ENCODE results near the gene CSNK1E.

The CSNK1E gene

DNA sequence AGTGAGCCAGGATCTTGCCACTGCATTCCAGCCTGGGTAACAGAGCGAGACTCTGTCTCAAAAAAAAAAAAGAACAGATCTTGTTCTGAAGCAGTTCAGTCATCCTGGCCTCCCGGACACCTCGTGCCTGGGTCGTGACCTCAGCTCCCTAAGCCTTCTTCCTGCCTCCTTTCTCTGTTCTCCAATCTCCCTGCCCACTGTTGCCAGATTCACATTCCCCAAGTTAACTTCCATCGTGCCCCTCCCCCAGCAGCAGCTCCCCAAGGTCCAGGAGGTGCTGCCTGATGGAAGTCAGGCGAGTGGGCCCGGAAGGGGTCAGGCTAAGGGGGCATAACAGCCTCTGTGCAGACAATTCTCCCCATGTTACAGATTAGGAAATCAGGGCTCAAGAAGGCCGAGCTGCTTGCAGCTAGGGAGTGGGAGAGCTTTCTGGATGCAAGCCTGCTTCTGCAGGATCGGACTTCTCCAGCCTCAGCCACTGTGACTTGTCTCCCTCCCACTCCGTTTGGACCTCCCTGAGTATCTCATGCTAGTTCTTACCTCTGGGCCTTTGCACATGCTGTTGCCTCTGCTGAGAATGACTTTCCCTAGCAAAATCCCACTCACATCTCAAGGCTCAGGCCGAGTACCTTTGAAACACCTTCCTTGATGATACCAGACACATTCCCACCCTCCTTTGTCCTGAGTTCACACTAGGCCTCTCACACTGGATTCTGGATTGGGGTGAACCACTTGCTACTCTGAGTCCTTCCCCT is 30.1 kb downstream of the CSNK1E start:
- in situ Hi-C loops (cut with HindIII; ENCODE audit: low sequenced_read_pairs): no loop called here

DNA sequence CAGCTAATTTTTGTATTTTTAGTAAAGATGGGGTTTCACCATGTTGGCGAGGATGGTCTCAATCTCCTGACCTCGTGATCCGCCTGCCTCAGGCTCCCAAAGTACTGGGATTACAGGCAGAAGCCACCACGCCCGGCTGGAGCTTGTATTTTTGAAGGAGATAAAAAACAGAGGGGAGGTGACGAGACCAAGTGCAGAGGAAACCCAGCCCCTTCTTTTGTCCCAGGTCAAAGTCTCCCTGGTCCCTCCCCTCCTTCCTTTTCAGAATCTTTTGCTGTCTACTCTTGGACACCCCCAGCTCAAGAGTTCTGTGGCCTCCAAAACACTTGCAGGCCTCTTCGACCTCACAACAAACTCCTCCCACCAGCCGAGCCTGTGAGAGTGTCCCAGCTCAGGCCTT is 32.2 kb downstream of the CSNK1E start:
- in situ Hi-C loops (cut with HindIII; ENCODE audit: low sequenced_read_pairs): no loop called here

DNA sequence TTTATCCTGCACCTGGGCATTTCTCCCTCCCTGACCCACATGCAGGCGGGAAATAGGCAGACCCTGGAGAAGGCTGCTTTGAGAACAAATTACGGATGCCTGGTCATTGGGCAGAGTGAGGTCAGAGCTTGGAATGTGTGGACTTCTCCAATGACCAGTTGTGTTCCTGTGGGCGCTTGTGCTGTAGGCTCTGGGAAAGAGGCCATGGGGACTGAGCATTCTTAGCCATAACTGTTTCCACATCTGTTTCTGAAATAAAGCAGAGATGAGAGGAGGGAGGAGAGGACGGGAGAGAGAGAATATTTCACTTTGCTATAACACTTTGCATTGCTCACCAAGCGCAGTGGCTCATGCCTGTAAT is 33.2 kb downstream of the CSNK1E start:
- in situ Hi-C loops (cut with HindIII; ENCODE audit: low sequenced_read_pairs): no loop called here

DNA sequence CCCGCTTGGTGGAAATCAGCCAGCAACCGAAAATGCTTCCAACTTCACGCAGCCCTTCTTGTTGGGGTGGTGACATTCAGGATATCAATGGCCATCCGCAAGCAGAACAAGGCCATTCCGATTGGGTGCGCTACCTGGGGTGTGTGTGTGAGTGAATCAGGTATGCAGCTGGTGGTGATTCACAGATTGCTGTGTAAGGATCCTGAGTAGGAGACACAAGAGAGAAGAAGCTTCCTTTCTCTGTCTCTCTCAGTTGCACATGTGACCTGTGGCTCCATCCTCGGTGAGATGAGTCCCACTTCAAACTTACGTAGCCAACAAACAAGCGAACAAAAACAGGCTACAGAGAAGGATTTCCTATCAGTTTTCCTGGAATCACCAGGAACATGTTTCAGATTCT is 34.8 kb downstream of the CSNK1E start:
- in situ Hi-C loops (cut with HindIII; ENCODE audit: low sequenced_read_pairs): no loop called here

DNA sequence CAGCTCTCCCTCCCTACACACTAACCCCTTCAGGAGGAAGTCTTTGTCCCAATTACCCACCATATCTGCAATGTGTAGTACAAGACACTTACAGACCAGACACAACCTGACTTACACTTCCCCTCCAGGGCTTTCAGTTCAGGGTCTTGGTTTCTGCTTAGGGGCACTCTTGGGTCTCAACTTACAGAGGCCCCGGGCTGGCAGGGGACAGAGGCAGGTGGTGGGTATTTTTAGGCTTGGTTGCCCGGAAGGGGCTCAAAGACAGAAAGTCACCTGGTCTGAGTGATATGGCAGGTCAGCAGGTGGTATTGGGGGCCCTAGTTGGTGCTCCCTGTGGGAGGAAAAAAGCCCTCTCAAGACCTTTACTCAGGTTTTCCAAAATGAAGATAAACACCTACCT is 41.1 kb downstream of the CSNK1E start:
- in situ Hi-C loops (cut with HindIII; ENCODE audit: low sequenced_read_pairs): no loop called here

DNA sequence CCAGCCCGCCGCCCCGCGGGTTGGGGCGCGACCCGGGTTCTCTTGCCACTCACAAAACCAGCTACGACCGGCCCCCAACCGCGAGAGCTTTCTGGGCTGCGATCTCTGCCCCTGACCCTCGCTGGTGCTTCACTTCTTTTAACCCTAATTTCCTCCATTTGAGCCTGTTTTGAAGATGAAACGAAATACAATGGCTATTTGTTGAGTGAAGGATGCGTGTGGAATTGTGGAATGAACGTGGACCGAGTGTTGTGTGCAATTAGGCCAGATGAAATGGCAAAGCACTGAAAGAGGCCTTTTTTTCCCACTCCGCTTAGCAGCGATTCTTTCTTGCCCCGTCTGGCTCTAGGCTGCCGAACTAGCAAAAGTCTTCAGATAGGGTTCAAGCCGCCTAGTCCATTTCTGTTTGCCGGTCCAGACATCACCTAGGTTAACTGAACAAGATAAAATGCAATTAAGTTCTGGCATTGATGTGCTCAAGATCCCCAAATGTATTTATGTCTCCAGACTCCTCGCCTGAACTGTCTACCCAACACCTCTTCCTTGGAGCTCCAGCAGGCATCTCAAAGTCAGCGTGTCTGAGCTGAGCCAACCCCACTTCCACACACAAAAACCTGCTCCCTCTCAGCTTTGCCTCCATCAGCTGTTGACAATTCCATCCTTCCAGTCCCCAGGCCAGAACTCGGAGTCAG is 44.0 kb downstream of the CSNK1E start:
- in situ Hi-C loops (cut with HindIII; ENCODE audit: low sequenced_read_pairs): no loop called here

DNA sequence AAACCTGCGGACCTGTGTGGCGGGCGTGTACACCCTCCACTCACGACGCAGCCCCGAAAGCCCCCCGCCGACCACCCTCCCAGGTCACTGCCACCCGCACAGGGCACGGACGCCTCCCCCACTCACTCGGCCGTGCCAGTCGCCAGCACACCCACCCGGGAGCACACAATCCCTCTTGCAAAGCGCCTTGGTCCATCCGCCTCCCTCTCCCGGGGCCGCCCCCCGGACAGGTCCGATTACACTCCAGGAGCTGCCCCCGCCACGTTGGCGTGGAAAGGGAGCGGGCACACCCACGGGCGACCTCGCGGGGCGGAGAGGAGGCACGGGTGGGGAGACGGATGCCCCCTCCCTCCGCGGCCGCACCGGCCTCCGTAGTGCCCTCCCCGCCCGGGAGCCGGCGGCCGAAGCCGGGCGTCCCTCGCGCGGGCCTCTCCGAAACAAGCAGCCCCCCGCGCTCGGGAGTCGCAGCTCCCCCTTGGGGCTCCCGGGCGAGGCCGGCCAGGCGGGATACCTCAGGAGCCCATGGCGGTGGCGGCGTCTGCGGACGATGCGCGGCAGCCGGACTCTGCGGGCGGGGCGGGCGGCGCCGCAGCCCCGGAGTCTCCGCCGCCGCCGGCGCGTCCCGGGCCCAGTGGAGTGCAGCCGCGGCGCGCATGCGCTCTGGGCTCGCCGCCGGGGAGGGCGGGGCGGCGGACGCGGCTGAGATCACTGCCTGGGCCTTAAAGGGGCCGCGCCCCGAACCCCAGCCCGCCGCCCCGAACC is 44.7 kb downstream of the CSNK1E start, which contains the start of gene TMEM184B:
Gene TMEM184B (minus strand): TSS at position 638 of the 762 bp plus-strand sequence. CDS start 25,049 bp downstream, outside the sequence.
- in situ Hi-C loops (cut with HindIII; ENCODE audit: low sequenced_read_pairs): no loop called here

DNA sequence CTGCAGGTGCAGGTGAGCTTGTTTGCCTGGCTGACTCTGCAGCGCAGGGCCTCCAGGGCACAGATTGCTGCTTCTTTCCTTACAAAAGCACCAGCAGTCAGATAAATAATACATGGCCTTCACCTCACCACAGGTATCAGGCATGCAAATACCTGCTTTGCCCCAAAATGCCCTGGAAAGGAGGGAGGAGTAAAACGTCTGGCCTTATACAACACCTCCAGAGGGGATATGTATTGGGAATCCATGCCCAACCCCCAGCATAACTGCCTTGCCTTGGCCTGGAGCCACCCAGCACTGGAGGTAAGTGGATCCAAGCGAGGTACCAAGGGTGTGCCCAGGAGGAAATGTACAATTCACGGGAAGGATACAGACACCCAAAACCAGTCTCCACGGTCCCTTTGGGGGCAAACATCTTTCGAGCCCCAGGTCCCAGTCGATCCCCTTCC is 45.3 kb downstream of the CSNK1E start:
- in situ Hi-C loops (cut with HindIII; ENCODE audit: low sequenced_read_pairs): no loop called here

DNA sequence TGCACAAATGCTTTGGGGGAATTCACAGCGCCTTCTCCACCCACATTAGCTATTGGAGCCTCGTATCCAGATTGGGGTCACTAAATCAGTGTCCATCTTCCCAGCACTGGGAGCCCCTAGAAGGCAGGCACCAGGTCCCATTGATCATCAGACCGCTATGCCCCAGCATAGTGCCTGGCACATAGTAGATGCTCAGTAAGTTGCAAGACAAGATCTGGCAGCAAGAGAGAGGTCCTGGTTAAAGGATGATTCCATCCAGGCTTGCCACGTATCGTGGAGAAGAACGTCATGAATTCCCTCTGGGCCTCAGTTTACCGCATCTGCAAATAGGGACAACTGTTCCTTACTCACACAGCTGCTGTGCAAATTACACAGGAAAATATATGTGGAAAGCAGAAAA is 46.1 kb downstream of the CSNK1E start:
- in situ Hi-C loops (cut with HindIII; ENCODE audit: low sequenced_read_pairs): no loop called here

DNA sequence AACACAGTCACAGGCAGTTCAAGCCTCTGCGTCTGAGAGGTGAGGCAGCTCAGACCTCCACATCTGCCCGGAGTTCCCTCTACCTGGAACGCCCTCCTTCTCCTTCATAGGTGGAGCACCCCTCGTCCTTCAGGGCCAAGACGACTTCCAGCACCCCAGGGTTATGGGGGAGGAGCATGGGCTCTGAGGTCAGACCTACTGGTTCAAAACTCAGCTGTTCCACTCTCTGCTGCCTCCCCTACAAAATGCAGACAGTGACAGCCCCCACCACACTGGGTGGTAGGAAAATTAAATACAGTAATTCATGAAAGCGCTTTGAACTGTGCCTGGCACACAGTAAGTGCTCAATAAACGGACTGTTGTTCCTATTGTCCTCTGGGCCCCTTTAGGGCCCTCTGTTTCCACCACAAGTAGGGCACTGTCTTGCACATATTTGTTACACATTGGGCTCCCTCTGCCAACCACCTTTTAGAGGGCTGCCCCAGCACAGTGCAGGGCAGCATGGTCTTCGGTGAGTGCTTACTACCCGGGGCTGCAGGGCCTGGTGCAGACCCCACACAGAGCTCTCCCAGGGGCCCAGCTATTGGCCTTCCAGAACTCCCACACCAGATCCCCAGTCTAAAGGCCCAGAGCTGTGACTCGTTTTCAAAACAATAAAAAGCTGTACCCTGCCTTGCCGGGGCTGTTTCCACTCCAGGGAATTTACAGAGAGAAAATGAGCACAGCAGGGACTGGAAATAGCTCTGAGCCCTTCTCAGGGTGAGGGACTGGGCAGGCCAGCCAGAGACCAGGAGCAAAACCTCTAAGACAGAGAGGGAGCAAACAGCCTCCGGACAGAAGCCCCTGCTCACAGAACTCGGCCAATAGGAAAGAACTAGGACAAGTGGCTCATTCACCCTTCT is 46.9 kb downstream of the CSNK1E start:
- in situ Hi-C loops (cut with HindIII; ENCODE audit: low sequenced_read_pairs): no loop called here

DNA sequence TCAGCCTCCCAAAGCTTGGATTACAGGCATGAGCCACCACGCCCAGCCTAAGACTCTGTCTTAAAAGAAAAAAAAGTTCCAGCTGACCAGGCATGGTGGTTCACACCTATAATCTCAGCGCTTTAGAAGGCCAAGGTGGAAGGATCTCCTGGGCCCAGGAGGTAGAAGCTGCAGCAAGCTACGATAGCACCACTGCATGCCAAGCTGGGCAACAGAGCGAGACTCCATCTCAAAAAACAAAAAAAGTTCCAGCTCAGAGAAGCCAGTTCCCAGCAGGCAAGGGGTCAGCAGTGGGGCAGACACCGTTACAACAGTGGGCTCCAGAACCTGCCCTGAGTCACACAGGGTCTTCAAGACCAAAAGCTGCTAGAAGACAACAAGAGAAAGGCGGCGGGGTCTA is 47.8 kb downstream of the CSNK1E start:
- in situ Hi-C loops (cut with HindIII; ENCODE audit: low sequenced_read_pairs): loop anchor here (5.0 kb wide), 4 partner anchors 42 to 212 kb away; partner anchors contain the start of genes CSNK1E and PICK1

DNA sequence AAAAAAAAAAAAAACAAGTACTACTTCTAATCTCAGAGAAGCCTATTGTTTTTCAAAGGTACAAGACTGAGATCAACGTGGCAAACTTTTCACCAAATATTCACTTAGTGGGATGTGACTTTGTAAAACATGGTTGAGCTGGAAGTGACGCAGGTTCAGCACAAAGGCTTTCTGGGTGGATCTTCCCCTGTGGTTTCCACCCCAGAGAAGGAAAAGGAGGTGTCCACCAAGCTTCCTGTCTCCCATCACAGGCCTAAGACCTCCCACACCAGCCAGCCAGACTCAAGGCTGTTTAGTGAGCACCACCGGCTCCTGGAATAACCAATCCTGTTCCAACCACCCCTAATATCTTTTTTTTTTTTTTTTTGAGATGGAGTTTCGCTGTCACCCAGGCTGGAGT is 50.1 kb downstream of the CSNK1E start:
- in situ Hi-C loops (cut with HindIII; ENCODE audit: low sequenced_read_pairs): loop anchor here (5.0 kb wide), 4 partner anchors 40 to 210 kb away; partner anchors contain the start of genes CSNK1E and PICK1

DNA sequence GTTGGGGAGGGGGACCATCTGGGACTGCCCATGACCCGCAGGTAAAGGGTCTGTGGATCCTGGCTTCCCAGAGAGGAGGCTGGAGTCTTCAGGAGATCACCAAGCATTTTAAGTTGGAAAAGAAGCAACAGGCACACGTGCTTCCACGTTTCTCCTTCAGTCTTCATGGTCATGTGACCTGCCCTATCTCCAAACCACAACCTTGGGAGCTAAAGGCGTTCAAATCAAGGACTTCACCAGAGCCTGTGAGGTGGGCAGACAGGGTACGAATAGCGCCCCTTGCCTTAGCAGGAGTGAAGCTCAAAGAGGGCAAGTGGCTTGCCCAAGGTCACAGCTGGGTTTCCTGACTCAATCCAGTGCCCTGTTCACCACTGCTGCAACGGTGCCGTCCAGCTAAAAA is 51.1 kb downstream of the CSNK1E start:
- in situ Hi-C loops (cut with HindIII; ENCODE audit: low sequenced_read_pairs): loop anchor here (5.0 kb wide), 4 partner anchors 39 to 209 kb away; partner anchors contain the start of genes CSNK1E and PICK1

DNA sequence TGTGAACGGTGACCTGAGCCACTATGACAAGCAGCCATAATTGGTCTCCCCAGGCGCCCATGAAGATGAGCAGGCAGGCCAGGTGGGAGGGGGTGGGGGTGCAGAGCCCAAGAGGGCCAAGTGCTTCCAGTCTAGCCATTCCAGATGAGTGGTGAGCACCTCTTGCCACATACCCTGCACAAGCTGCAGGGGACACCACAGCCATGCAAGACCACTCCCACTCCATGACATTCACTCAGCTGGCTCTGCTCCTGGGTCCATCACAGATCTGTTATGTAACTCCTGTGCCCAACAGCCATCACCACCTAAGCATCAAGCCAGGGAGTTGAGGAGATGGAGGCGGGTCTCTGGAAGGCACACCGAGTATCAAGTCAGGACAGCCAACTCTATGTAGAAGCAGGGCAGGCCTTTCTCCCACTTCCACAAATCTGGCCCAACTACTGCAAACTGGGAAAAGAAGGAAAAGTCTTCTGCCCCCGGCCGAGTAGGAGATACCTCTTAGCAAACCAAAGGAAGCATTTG is 52.9 kb downstream of the CSNK1E start:
- in situ Hi-C loops (cut with HindIII; ENCODE audit: low sequenced_read_pairs): no loop called here

DNA sequence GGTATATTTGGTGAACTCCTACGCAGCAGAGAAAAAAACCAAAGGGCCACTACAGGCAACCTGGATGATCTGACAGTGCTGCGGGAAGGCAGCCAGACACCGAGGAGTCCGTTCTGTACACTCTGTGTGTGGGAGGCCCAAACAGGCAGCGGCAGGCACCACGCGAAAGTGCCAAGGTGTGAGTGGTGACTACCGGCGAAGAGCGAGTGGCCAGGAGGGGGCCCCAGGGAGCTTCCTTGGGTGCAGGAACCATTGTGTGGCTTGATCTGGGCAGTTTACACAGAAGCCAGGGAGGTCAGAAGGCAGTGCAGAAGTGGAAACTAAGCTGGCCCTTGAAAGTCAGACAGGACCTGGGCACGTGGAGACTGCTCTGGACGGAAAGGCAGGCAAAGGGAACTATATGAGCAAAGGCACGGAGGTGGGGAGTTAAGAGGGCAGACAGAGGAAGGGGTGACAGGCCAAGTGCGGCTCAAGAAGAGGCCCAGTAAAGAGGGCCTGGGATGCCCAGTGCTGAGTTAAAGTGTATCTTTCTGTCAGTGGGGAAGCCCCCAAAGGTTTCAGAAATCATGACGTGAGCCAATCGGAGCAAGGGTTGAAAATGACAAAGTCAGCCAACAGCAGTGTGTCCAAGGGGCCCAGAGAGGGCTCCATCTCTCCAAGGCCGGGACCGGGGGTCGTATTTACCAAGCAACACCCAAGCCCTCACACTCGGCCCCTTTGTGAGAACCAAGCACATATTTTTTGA is 55.0 kb downstream of the CSNK1E start:
- in situ Hi-C loops (cut with HindIII; ENCODE audit: low sequenced_read_pairs): no loop called here

DNA sequence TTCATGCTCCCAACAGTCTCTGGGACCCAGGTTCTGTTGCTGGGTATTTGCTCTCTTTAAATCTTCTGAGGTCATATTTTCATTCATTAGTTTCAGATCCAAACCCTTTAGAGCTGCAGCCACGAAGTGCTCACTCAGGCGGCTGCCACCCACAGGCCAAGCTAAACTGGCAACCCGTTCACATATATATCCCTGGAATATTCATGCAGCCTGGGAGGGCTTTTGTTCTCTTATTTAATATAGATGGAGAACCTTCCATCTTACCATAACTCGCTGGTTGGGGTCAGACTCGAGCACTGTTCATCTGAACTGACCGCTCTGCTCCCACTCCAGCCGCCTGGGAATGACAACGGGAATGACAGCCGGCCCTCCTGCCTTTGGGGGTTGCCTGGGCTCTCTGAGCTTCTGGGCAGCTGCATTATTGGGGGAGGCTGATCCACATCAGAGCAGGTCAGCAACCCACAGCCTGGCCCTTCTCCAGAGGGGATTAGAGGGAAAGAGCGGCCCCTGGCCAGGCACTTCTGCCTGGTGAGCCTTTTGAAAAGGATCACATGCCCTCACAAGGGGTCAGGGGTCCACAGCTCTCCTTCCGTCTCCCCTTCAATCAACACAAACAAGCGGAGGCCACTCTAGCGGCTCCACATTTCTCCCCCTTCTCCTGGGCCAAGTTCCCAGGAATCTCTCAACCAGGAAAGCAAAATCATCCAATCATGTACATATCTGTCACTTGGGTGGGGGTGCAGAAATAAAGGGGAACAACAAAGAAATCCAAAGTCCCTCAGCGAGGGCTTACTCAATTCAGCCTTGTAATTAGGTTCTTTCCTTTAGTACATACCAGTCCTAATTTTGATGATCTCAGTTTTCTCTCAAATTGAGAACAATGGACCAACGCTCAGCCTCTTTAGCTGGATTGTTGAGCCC is 56.2 kb downstream of the CSNK1E start:
- in situ Hi-C loops (cut with HindIII; ENCODE audit: low sequenced_read_pairs): no loop called here

DNA sequence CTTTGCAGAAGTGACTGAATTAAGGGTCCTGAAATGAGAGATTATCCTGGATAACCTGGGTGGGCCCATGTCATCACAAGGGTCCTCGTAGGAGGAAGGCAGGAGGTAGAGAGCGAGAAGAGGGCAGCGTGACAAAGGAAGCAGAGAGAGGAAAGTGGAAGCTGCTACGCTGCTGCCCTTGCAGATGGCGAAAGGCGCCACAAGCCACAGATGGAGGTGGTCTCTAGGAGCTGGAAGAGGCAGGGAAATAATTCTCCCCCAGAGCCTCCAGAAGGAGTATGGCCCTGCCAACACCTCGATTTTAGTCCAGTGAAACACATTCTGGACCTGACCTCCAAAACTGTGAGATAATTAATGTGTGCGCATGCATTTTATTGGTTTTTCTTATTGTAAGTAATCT is 57.9 kb downstream of the CSNK1E start:
- in situ Hi-C loops (cut with HindIII; ENCODE audit: low sequenced_read_pairs): no loop called here

DNA sequence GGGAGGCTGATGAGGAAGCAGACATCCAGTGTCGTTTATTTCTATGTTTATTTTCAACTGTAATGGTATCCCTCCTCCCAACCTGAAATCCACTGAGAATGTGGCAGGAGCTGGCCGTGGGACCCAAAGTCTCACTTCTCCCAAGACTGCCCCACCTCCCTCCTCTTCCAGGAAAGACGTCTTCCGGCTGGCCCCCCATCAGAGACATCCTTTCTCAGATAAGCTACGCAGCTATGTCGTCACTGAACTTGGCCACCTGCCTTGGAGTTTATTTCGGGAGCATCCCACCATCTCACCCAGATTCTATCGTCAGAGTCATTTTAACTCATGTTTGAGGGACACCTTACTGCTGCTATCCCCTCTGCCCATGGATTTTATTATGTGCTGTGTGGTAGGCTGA is 58.3 kb downstream of the CSNK1E start:
- in situ Hi-C loops (cut with HindIII; ENCODE audit: low sequenced_read_pairs): no loop called here
